Stimulated activated CD8-positive, alpha-beta memory T cell treated with anti-CD3 and anti-CD28 coated beads, Interleukin-7, amount 100 ng/mL, for 24 hours (primary cell): ENCODE data around the gene AMN1.
"Not testable (repeated sequence)": the region's sequence is repeated elsewhere in the genome, so short reads cannot be mapped to it uniquely, and the experiment has no call there.

Experiments
- DNase-seq: peaks from one replicate; pipeline ENCODE4 v3.0.0-alpha.2; 2020; ENCODE audit warnings: low read depth

AMN1 gene

GRCh38 chr12:31733549-31734432 lies 5.0 kb upstream of the AMN1 start:
- not testable (repeated sequence) for DNase-seq

GRCh38 chr12:31732926-31733548 lies 4.2 kb upstream of the AMN1 start:
- DNase-seq = no peak

GRCh38 chr12:31731203-31731602 lies 2.4 kb upstream of the AMN1 start:
- not testable (repeated sequence) for DNase-seq

GRCh38 chr12:31729705-31730104 lies 884 bp upstream of the AMN1 start:
- no peak for DNase-seq

GRCh38 chr12:31728289-31728916 lies 418 bp downstream of the AMN1 start:
- no peak for DNase-seq

GRCh38 chr12:31727192-31727591 lies 1.6 kb downstream of the AMN1 start:
- DNase-seq = no peak

GRCh38 chr12:31726575-31726974 lies 2.2 kb downstream of the AMN1 start:
- DNase-seq = no peak

- no peak for DNase-seq
Measured at GRCh38 chr12:31724557-31724956, 4.3 kb downstream of the AMN1 start.

- DNase-seq = no peak
Measured at GRCh38 chr12:31722580-31722979, 6.2 kb downstream of the AMN1 start.

- DNase-seq = not testable (repeated sequence)
Measured at GRCh38 chr12:31718542-31719198, 10.2 kb downstream of the AMN1 start.

GRCh38 chr12:31716998-31717397 lies 11.8 kb downstream of the AMN1 start:
- not testable (repeated sequence) for DNase-seq

- DNase-seq = no peak
Measured at GRCh38 chr12:31715283-31715825, 13.5 kb downstream of the AMN1 start.

GRCh38 chr12:31714406-31715271 lies 14.2 kb downstream of the AMN1 start:
- no peak for DNase-seq

GRCh38 chr12:31712877-31713276 lies 15.9 kb downstream of the AMN1 start:
- DNase-seq = no peak

- no peak for DNase-seq
Measured at GRCh38 chr12:31710021-31710818, 18.6 kb downstream of the AMN1 start.

- DNase-seq = not testable (repeated sequence)
Measured at GRCh38 chr12:31708118-31708517, 20.7 kb downstream of the AMN1 start.

- no peak for DNase-seq
Measured at GRCh38 chr12:31705621-31706020, 23.2 kb downstream of the AMN1 start.

GRCh38 chr12:31702047-31702446 lies 26.8 kb downstream of the AMN1 start:
- DNase-seq = no peak

- DNase-seq = not testable (repeated sequence)
Measured at GRCh38 chr12:31689921-31690320, 38.9 kb downstream of the AMN1 start.

GRCh38 chr12:31687101-31687527 lies 41.7 kb downstream of the AMN1 start:
- no peak for DNase-seq
